ENCODE measurements around the gene CA12.

The CA12 gene

DNA sequence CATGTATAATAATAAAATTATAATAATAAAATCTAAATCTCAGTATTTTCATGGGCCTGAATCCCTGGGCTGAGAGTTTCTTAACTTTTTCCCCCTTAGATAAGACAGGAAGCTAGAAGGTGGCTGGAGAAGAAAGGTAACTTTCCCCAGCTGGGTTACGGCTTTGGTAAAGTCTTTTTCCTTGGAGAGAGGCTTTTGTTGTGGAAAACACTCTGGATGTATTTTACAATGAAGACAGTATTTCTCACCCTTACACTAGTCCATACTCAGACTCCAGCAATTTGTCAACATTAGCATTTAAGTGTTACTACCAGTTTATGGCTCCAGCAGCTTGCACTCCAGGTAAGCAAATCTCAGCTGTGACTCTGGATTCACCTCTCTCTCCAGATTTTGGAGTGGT is 69.4 kb downstream of the CA12 start:
- DNase-seq = no peak
- H3K36me3 ChIP-seq = no peaks in the 10 kb centered on the region
- no peaks in the 10 kb centered on the region for H3K9me3 ChIP-seq
- no peak overlapping the region for H3K4me3 ChIP-seq (ENCODE audit: low read depth, low read length)
- TF ChIP-seq, protein P1, sequence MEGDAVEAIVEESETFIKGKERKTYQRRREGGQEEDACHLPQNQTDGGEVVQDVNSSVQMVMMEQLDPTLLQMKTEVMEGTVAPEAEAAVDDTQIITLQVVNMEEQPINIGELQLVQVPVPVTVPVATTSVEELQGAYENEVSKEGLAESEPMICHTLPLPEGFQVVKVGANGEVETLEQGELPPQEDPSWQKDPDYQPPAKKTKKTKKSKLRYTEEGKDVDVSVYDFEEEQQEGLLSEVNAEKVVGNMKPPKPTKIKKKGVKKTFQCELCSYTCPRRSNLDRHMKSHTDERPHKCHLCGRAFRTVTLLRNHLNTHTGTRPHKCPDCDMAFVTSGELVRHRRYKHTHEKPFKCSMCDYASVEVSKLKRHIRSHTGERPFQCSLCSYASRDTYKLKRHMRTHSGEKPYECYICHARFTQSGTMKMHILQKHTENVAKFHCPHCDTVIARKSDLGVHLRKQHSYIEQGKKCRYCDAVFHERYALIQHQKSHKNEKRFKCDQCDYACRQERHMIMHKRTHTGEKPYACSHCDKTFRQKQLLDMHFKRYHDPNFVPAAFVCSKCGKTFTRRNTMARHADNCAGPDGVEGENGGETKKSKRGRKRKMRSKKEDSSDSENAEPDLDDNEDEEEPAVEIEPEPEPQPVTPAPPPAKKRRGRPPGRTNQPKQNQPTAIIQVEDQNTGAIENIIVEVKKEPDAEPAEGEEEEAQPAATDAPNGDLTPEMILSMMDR (IDR thresholded peaks at IDR 0.05; ENCODE audit: low read depth, low read length) = no peak
- H3K27me3 ChIP-seq = peaks cover 7% of the 10 kb centered on the region; the same call in 1 of the 2 replicates
- no peaks in the 10 kb centered on the region; the same call in 1 of the 2 replicates for H3K4me1 ChIP-seq

DNA sequence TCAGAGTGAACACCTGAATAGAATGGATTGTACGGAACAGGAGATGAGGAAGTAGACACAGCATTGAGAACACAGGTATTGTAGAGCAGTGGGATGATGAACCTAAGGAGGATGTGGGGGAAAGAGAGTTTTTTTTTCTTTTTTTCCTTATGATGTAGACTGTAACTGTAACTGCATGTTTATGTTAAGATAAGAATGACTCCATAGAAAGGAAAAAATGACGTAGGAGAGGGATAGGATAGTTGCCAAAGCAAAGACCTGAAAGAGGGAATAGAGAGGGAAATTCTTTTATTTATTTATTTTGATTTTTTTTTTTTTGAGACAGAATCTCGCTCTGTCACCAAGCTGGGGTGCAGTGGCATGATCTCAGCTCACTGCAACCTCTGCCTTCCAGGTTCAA is 71.0 kb downstream of the CA12 start:
- H3K4me3 ChIP-seq (ENCODE audit: low read depth, low read length) = no peak overlapping the region
- peaks cover 7% of the 10 kb centered on the region; the same call in 1 of the 2 replicates for H3K27me3 ChIP-seq
- TF ChIP-seq, protein P1 (IDR thresholded peaks at IDR 0.05; ENCODE audit: low read depth, low read length) = no peak
- DNase-seq = no peak
- no peaks in the 10 kb centered on the region for H3K9me3 ChIP-seq
- H3K36me3 ChIP-seq = no peaks in the 10 kb centered on the region
- H3K4me1 ChIP-seq = no peaks in the 10 kb centered on the region; the same call in 1 of the 2 replicates

DNA sequence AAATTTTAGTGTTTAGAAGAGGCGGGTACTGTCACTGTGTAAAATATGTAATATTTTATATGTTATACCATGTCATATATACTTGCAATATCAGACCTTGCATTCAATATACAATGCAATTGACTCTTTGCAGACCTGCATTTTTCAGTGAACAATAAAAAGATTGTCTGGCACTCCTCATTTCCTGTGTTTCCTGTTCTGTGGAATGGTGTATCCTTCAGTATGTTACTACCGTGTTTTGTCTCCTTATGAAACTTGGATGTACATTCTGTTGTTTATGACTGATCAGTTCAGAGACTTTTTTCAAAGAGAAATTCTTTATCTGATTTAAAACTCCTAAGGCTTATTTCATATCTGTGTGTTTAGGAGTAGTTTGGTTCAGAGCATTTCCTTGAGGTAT is 72.7 kb downstream of the CA12 start:
- Histone ChIP-seq H3K4me1 (no peaks in the 10 kb centered on the region; the same call in 1 of the 2 replicates), H3K9me3 (no peaks in the 10 kb centered on the region), H3K36me3 (no peaks in the 10 kb centered on the region), H3K4me3 (ENCODE audit: low read depth, low read length) (no peak overlapping the region), H3K27me3 (peaks cover under 1% of the 10 kb centered on the region; the same call in 1 of the 2 replicates)
- TF ChIP-seq, protein P1 (IDR thresholded peaks at IDR 0.05; ENCODE audit: low read depth, low read length) = no peak
- DNase-seq = no peak

DNA sequence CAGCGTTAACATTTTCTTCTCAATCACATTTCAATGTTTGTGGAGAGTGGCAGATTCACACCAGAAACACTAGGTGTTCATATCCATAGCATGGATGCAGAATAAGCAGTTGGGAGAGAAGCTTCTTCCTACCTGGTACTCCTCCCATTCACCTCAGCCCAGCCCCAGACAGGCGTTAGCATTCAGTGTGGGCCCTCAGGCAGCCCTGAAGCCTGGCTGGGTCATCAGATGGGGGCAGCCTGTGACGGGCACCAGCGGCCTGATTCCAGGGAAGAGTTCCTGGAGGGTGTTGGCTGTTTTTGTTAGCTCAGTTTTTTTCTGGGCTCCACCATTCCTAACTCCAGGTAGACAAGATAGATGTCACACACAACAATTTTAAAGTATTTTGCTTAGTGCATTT is 73.2 kb downstream of the CA12 start:
- Histone ChIP-seq H3K27me3 (no peaks in the 10 kb centered on the region; the same call in 1 of the 2 replicates), H3K4me1 (no peaks in the 10 kb centered on the region; the same call in 1 of the 2 replicates), H3K36me3 (no peaks in the 10 kb centered on the region), H3K4me3 (ENCODE audit: low read depth, low read length) (no peak overlapping the region), H3K9me3 (no peaks in the 10 kb centered on the region)
- DNase-seq = no peak
- TF ChIP-seq, protein P1 (IDR thresholded peaks at IDR 0.05; ENCODE audit: low read depth, low read length) = no peak

DNA sequence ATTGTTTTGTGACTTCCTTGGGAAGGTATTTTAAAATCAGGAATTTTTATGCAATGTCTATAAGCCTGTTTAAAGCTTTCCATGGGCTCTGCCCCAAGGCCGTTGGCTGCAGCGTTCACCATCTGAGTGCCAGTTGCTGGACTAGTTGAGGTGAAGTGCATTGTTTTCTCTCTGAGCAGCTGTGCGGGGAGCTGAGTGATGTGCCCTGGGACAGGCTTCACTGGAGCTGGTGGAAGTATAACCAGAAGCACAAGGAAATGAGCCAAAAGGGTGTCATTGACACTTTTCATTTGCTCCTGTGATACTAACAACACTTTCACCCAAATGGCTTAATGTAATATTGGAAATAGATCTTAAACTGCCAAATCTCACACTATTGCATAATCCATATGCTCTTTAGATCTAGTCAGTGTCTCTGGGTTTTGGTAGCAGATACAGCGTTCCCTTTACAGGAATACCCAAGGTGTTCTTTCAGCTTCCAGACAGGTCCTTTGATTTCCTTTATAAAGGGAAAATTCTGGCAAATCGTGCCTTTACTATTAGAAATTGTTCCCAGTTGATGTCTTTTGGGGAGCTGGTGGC is 75.1 kb downstream of the CA12 start:
- H3K27me3 ChIP-seq = no peaks in the 10 kb centered on the region; the same call in 1 of the 2 replicates
- H3K4me1 ChIP-seq = no peaks in the 10 kb centered on the region; the same call in 1 of the 2 replicates
- H3K9me3 ChIP-seq = no peaks in the 10 kb centered on the region
- TF ChIP-seq, protein P1 (IDR thresholded peaks at IDR 0.05; ENCODE audit: low read depth, low read length) = no peak
- H3K4me3 ChIP-seq (ENCODE audit: low read depth, low read length) = no peak overlapping the region
- H3K36me3 ChIP-seq = no peaks in the 10 kb centered on the region
- DNase-seq = no peak

DNA sequence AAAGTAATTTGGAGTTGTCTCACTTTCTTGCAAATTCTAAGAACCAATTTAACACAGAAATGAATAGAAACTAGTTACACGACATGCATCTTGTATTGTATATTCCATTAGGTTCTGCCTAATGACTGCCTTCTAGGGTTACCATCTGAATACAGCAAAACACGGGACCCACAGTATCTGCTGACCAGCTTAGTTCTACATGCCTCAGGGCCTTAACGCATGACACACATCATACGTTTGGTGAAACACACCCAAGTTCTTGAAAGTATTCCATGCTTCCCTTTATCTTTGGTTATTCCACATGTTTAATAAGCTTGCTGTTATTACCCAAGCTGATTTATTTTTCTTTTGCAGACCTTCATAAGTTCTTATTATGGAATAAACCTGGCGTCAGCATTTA is 76.4 kb downstream of the CA12 start:
- DNase-seq = no peak
- Histone ChIP-seq H3K4me3 (ENCODE audit: low read depth, low read length) (no peak overlapping the region), H3K36me3 (no peaks in the 10 kb centered on the region), H3K9me3 (no peaks in the 10 kb centered on the region), H3K4me1 (no peaks in the 10 kb centered on the region; the same call in 1 of the 2 replicates), H3K27me3 (no peaks in the 10 kb centered on the region)
- TF ChIP-seq, protein P1 (IDR thresholded peaks at IDR 0.05; ENCODE audit: low read depth, low read length) = no peak
